H1 (cell line): Measurements from ENCODE around the gene WDR74. TPM values are rescaled to one million over a fixed set of nuclear protein-coding genes. Genes with fewer than 3 reads are reported as not detected.

ENCODE experiments used
- CTCF ChIA-PET: fragments of 300-600 bp; sonication (Branson Sonifier 250); formaldehyde crosslinking; loops from one replicate; lab custom pipeline; 2021; ENCODE audit not compliant: partially characterized antibody; lab: Charles Lee
- POLR2A ChIA-PET: fragments of 300-600 bp; sonication (Branson Sonifier 250); formaldehyde crosslinking; loops from one replicate; lab custom pipeline; 2021; ENCODE audit warnings: inconsistent platforms; ENCODE audit not compliant: partially characterized antibody; lab: Charles Lee
- DNase-seq, 2 experiments: peaks; one replicate each; pipeline versions ENCODE4 v3.0.0 to v3.0.0-alpha.2; 2010 to 2022; ENCODE audit warnings: low spot score in 2 of 2, low read depth in 1 of 2, mixed read lengths in 1 of 2
- FAIRE-seq: peaks from 2 replicates; lab custom pipeline; 2011; peaks lifted over from hg19 to GRCh38; lab: Jason Lieb, UNC
- H2AFZ ChIP-seq: 2 replicates; pipeline ENCODE4 v1.8.1; 2012; ENCODE audit warnings: low read length, inconsistent platforms
- H2AK5ac ChIP-seq: 2 replicates; pipeline ENCODE4 v1.6.1; 2013; ENCODE audit warnings: low read depth, low read length
- H2BK120ac ChIP-seq: replicated peaks from 2 replicates; pipeline ENCODE3; 2013; ENCODE audit warnings: low read depth, low read length, inconsistent platforms
- H2BK12ac ChIP-seq: 2 replicates; pipeline ENCODE4 v1.6.1; 2013; ENCODE audit warnings: low read depth, low read length
- H2BK15ac ChIP-seq: 2 replicates; pipeline ENCODE4 v1.6.1; 2013; ENCODE audit warnings: low read length
- H2BK20ac ChIP-seq: 2 replicates; pipeline ENCODE4 v1.6.1; 2013; ENCODE audit warnings: low read length
- H2BK5ac ChIP-seq: 2 replicates; pipeline ENCODE4 v1.6.1; 2013; ENCODE audit warnings: low read depth, low read length
- H3K14ac ChIP-seq: 2 replicates; pipeline ENCODE4 v1.6.1; 2013; ENCODE audit warnings: inconsistent platforms; ENCODE audit not compliant: insufficient read length
- H3K18ac ChIP-seq: 2 replicates; pipeline ENCODE4 v1.6.1; 2013; ENCODE audit warnings: low read length; ENCODE audit errors: extremely low read depth
- H3K23ac ChIP-seq: 2 replicates; pipeline ENCODE4 v1.6.1; 2013; ENCODE audit warnings: inconsistent platforms; ENCODE audit not compliant: insufficient read length
- H3K23me2 ChIP-seq: 2 replicates; pipeline ENCODE4 v1.6.1; 2013; ENCODE audit warnings: low read depth, low read length
- H3K27ac ChIP-seq: 2 replicates; pipeline ENCODE4 v1.6.1; 2011; ENCODE audit warnings: low read depth, low read length, inconsistent platforms
- H3K27me3 ChIP-seq, 4 experiments: replicated peaks in 1 of 4; 1 replicate in 1 of 4; 2 replicates in 3 of 4; pipeline versions ENCODE4 v1.6.1 to v1.8.1; 2011 to 2013; ENCODE audit warnings: low read length in 3 of 4, mild to moderate bottlenecking in 3 of 4, inconsistent platforms in 2 of 4, mixed read lengths in 2 of 4, moderate library complexity in 1 of 4; ENCODE audit not compliant: control insufficient read depth in 3 of 4, insufficient read depth in 3 of 4; ENCODE audit errors: extremely low read depth in 1 of 4
- H3K36me3 ChIP-seq, 4 experiments: 2 replicates each; pipeline versions ENCODE4 v1.6.1 to v1.8.1; 2011 to 2013; ENCODE audit warnings: mild to moderate bottlenecking in 4 of 4, low read length in 3 of 4, moderate library complexity in 2 of 4, control low read depth in 1 of 4, inconsistent platforms in 1 of 4; ENCODE audit not compliant: insufficient read depth in 4 of 4, control insufficient read depth in 2 of 4
- H3K4ac ChIP-seq: replicated peaks from 2 replicates; pipeline ENCODE3; 2013; ENCODE audit warnings: low read length, low read depth, mixed read lengths, inconsistent platforms; ENCODE audit not compliant: insufficient read length
- H3K4me1 ChIP-seq, 4 experiments: replicated peaks in 1 of 4; 1 replicate in 1 of 4; 2 replicates in 3 of 4; pipeline versions ENCODE4 v1.6.1 to v1.8.1; 2011 to 2013; ENCODE audit warnings: low read length in 3 of 4, inconsistent platforms in 2 of 4, mixed read lengths in 1 of 4; ENCODE audit not compliant: insufficient read depth in 4 of 4, control insufficient read depth in 3 of 4
- H3K4me2 ChIP-seq, 2 experiments: 2 replicates each; pipeline versions ENCODE4 v1.6.1 to v1.8.1; 2011 to 2013; ENCODE audit warnings: low read depth in 2 of 2, low read length in 2 of 2, control low read depth in 1 of 2, inconsistent platforms in 1 of 2, mild to moderate bottlenecking in 1 of 2; ENCODE audit not compliant: insufficient read depth in 1 of 2
- H3K4me3 ChIP-seq, 4 experiments: fragments of 200-600, 300-600 bp in 1 of 4; sonication (generic), shearing (Covaris generic), sonication (Bioruptor Twin) in 1 of 4; 2 replicates each; pipeline versions ENCODE4 v1.5.1 to v1.8.1; 2011 to 2016; ENCODE audit warnings: low read length in 4 of 4, low read depth in 3 of 4, control low read depth in 2 of 4, inconsistent platforms in 2 of 4, mild to moderate bottlenecking in 2 of 4, mixed read lengths in 1 of 4, moderate library complexity in 1 of 4; ENCODE audit not compliant: insufficient read depth in 2 of 4; ENCODE audit errors: extremely low read depth in 1 of 4
- H3K56ac ChIP-seq: replicated peaks from 2 replicates; pipeline ENCODE3; 2013; ENCODE audit warnings: low read depth, mild to moderate bottlenecking, mixed read lengths, low read length, inconsistent platforms; ENCODE audit not compliant: insufficient read length
- H3K79me1 ChIP-seq: 2 replicates; pipeline ENCODE4 v1.6.1; 2013; ENCODE audit warnings: low read depth, low read length, control low read depth
- H3K79me2 ChIP-seq, 2 experiments: 2 replicates each; pipeline versions ENCODE4 v1.6.1 to v1.8.1; 2012 to 2013; ENCODE audit warnings: low read length in 2 of 2, mild to moderate bottlenecking in 2 of 2, inconsistent platforms in 1 of 2; ENCODE audit not compliant: insufficient read depth in 2 of 2, control insufficient read depth in 1 of 2
- H3K9ac ChIP-seq, 4 experiments: replicated peaks in 1 of 4; 1 replicate in 1 of 4; 2 replicates in 3 of 4; pipeline versions ENCODE4 v1.6.1 to v1.8.1; 2011 to 2013; ENCODE audit warnings: low read depth in 3 of 4, low read length in 3 of 4, control low read depth in 2 of 4, mild to moderate bottlenecking in 2 of 4, moderate library complexity in 2 of 4, inconsistent platforms in 1 of 4; ENCODE audit errors: extremely low read depth in 1 of 4
- H3K9me3 ChIP-seq, 2 experiments: 2 replicates each; pipeline versions ENCODE4 v1.6.1 to v1.8.1; 2012 to 2013; ENCODE audit warnings: mild to moderate bottlenecking in 2 of 2, moderate library complexity in 2 of 2, control low read depth in 1 of 2, inconsistent platforms in 1 of 2, low read depth in 1 of 2, low read length in 1 of 2, mixed read lengths in 1 of 2; ENCODE audit not compliant: insufficient read depth in 2 of 2
- H4K20me1 ChIP-seq, 2 experiments: replicated peaks in 1 of 2; 2 replicates each; pipeline versions ENCODE3 to v1.8.1; 2011 to 2013; ENCODE audit warnings: inconsistent platforms in 2 of 2, low read length in 2 of 2, mild to moderate bottlenecking in 1 of 2; ENCODE audit not compliant: insufficient read depth in 2 of 2, control insufficient read depth in 1 of 2
- H4K5ac ChIP-seq: 2 replicates; pipeline ENCODE4 v1.6.1; 2013; ENCODE audit warnings: low read length, low read depth, mixed read lengths, inconsistent platforms; ENCODE audit not compliant: insufficient read length
- H4K8ac ChIP-seq: 2 replicates; pipeline ENCODE4 v1.8.0; 2013; ENCODE audit warnings: mild to moderate bottlenecking, moderate library complexity, low read length, inconsistent platforms; ENCODE audit not compliant: insufficient read depth; ENCODE audit errors: extremely low read depth
- H4K91ac ChIP-seq: replicated peaks from 2 replicates; pipeline ENCODE3; 2013; ENCODE audit warnings: low read length, mixed read lengths, inconsistent platforms; ENCODE audit not compliant: insufficient read length
- CREB1 ChIP-seq: IDR thresholded peaks from 2 replicates; pipeline ENCODE4 v1.6.1; 2012; ENCODE audit warnings: inconsistent platforms
- EGR1 ChIP-seq: IDR thresholded peaks from 2 replicates; pipeline ENCODE4 v1.6.1; 2011; ENCODE audit warnings: low read depth, low read length, borderline replicate concordance
- PHF8 ChIP-seq: fragments of 200-600 bp; sonication (generic); conservative IDR thresholded peaks from 2 replicates; pipeline ENCODE4 v1.7.1; 2012; ENCODE audit warnings: low read depth, mild to moderate bottlenecking, inconsistent platforms, low read length, moderate library complexity
- WGBS, 2 experiments: shearing (Covaris generic) in 1 of 2; methylation state at CpG; one replicate each; pipeline versions ENCODE4 v1.1.6 to v1.1.7; 2013 to 2015; ENCODE audit warnings: low lambda C conversion rate in 2 of 2, mixed read lengths in 2 of 2, inconsistent platforms in 1 of 2, low coverage in 1 of 2, missing lambda C conversion rate in 1 of 2; ENCODE audit not compliant: insufficient replicate concordance in 2 of 2, insufficient coverage in 1 of 2, insufficient read length in 1 of 2; ENCODE audit errors: extremely low coverage in 1 of 2, missing lambda C conversion rate in 1 of 2; 5-methylcytosine and 5-hydroxymethylcytosine counted together
- polyA plus RNA-seq, 7 experiments: library from polyadenylated mRNA; depleted of rRNA in 3 of 7; stranded (reverse) in 5 of 7; unstranded in 2 of 7; fragments of >200 nt in 5 of 7; fragments of 200-250 nt in 2 of 7; gene quantifications; 1 replicate in 5 of 7; 2 replicates in 1 of 7; 4 replicates in 1 of 7; pipeline versions ENCODE4 v1.2.1 to v1.2.3, GENCODE V29; 2011 to 2013; ENCODE audit warnings: missing spikeins in 2 of 7, mixed read lengths in 2 of 7
- total RNA-seq: library from RNA; stranded (reverse); fragmentation: NEBNext Ultra II Directional; extraction: Animal tissue kit (Norgen Biotek cat#: 25700); gene quantifications from 2 replicates; pipeline ENCODE4 v1.2.1, GENCODE V29; 2021

The WDR74 gene
- total and polyA plus RNA-seq, 2 of the 8 experiments (the other 6 are each of a cell fraction or from before 2014, with no cell fraction given) = 93.6 to 97.0 TPM

GRCh38 chr11:62880231-62880802 lies 40.9 kb upstream of the WDR74 start:
- TF ChIP-seq PHF8 (no peak), CREB1 (0 out of 2 replicates have a peak, but pooled peaks have one; percentile 20), EGR1 (peak; percentile 72; the same call in 1 of the 2 replicates)
- ChIA-PET POLR2A (interaction anchor here (0.9 to 57.8 kb wide), 18 partner anchors 3 to 288 kb away, joined by 3 to 2104 read pairs (median 8); partner anchors contain the start of genes CHRM1, NXF1, SLC3A2 and STX5), CTCF (interaction anchor here (0.9 to 1.6 kb wide), 5 partner anchors 17 to 30 kb away, joined by 3 to 8 read pairs (median 4); no protein-coding TSS in a partner anchor)
- Histone ChIP-seq H3K23me2 (peaks cover 5% of the 10 kb centered on the region; the same call in 1 of the 2 replicates), H2BK15ac (no peak overlapping the region), H3K79me2 (peaks cover 4 to 80% of the 10 kb centered on the region in 2 experiments), H3K9ac (peak overlapping the region in 3 of 4 experiments; percentile 51 to 100 (median 99); a peak in 5 of 7 replicates), H3K4me2 (peak overlapping the region; percentile 59 to 85), H3K27me3 (no peaks in the 10 kb centered on the region), H2BK120ac (no peak overlapping the region), H2BK5ac (peak overlapping the region; percentile 18), H3K23ac (no peak overlapping the region), H3K79me1 (peaks cover 4% of the 10 kb centered on the region; the same call in 1 of the 2 replicates), H3K4me3 (peak overlapping the region; percentile 67 to 97 (median 88); a peak in 7 of 8 replicates), H4K91ac (no peak overlapping the region), H3K9me3 (no peaks in the 10 kb centered on the region), H3K14ac (no peak overlapping the region), H4K8ac (no peak overlapping the region), H3K27ac (peak overlapping the region; percentile 98), H2BK20ac (no peak overlapping the region), H3K18ac (peak overlapping the region; percentile 29; the same call in 1 of the 2 replicates), H2AFZ (no peak overlapping the region), H4K5ac (no peak overlapping the region), H2AK5ac (no peak overlapping the region; the same call in 1 of the 2 replicates), H3K4ac (no peak overlapping the region), H3K56ac (no peak overlapping the region), H3K36me3 (peaks cover 31 to 69% (median 44%) of the 10 kb centered on the region in 4 experiments), H2BK12ac (no peak overlapping the region; the same call in 1 of the 2 replicates), H3K4me1 (peaks cover 0 to 28% (median 12%) of the 10 kb centered on the region in 4 experiments; a peak in 5 of 7 replicates), H4K20me1 (peaks cover 12 to 20% of the 10 kb centered on the region in 2 experiments)
- FAIRE-seq (no peak), DNase-seq (no peak)
- whole genome bisulfite sequencing, 2 experiments = 34% methylated on average over 16 of the region's 16 CpGs; no CpG with 5 or more reads in 1 of the 2 experiments
